Ishikawa (cell line): ENCODE measurements around the gene P2RY1.

ENCODE experiments used
- CEBPB ChIP-seq: IDR thresholded peaks from 2 replicates; pipeline ENCODE4 v1.6.1; 2012
- CREB1 ChIP-seq: IDR thresholded peaks from 2 replicates; pipeline ENCODE4 v1.6.1; 2012; ENCODE audit warnings: low read depth
- EGR1 ChIP-seq: IDR thresholded peaks from 2 replicates; pipeline ENCODE4 v1.6.1; 2012
- EP300 ChIP-seq: IDR thresholded peaks from 2 replicates; pipeline ENCODE4 v1.6.1; 2012; ENCODE audit warnings: borderline replicate concordance
- FOXM1 ChIP-seq: IDR thresholded peaks from 2 replicates; pipeline ENCODE4 v1.6.1; 2012; ENCODE audit warnings: low read depth, borderline replicate concordance
- MAX ChIP-seq: IDR thresholded peaks from 2 replicates; pipeline ENCODE4 v1.6.1; 2012
- NFIC ChIP-seq: IDR thresholded peaks from 2 replicates; pipeline ENCODE4 v1.6.1; 2012
- RAD21 ChIP-seq: IDR thresholded peaks from 2 replicates; pipeline ENCODE4 v1.6.1; 2012; ENCODE audit warnings: low read depth
- TAF1 ChIP-seq: IDR thresholded peaks from 2 replicates; pipeline ENCODE4 v1.6.1; 2012; ENCODE audit warnings: low read depth, mild to moderate bottlenecking
- TCF12 ChIP-seq: IDR thresholded peaks from 2 replicates; pipeline ENCODE4 v1.6.1; 2012; ENCODE audit warnings: low read depth
- TEAD4 ChIP-seq: IDR thresholded peaks from 2 replicates; pipeline ENCODE4 v1.6.1; 2012
- USF1 ChIP-seq: IDR thresholded peaks from 2 replicates; pipeline ENCODE4 v1.6.1; 2012
- YY1 ChIP-seq: IDR thresholded peaks from 2 replicates; pipeline ENCODE4 v1.6.1; 2012; ENCODE audit warnings: low read depth
- ZBTB7A ChIP-seq: IDR thresholded peaks from 2 replicates; pipeline ENCODE4 v1.6.1; 2012; ENCODE audit warnings: low read depth
- TF ChIP-seq, protein P1 (sequence below): IDR thresholded peaks from 2 replicates; pipeline ENCODE4 v1.6.1; 2012; ENCODE audit warnings: low read depth, mild to moderate bottlenecking

Gene P2RY1

DNA sequence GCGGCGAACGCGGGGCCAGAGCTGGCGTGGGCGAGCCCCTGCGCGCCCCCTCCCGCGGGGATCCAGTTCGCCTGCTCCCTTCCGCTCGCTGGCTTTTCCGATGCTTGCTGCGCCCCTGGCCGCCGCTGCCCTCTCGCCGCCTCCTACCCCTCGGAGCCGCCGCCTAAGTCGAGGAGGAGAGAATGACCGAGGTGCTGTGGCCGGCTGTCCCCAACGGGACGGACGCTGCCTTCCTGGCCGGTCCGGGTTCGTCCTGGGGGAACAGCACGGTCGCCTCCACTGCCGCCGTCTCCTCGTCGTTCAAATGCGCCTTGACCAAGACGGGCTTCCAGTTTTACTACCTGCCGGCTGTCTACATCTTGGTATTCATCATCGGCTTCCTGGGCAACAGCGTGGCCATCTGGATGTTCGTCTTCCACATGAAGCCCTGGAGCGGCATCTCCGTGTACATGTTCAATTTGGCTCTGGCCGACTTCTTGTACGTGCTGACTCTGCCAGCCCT lies 721 bp downstream of the P2RY1 start:
- TF ChIP-seq FOXM1: no peak
- TF ChIP-seq EP300: no peak
- TF ChIP-seq CEBPB: no peak
- TF ChIP-seq RAD21: no peak
- TF ChIP-seq TCF12: no peak
- no peak for TF ChIP-seq EGR1
- TF ChIP-seq CREB1: no peak
- no peak for TF ChIP-seq USF1
- no peak for TF ChIP-seq NFIC
- no peak for TF ChIP-seq YY1
- no peak for TF ChIP-seq MAX
- TF ChIP-seq TAF1: no peak
- no peak for TF ChIP-seq ZBTB7A
- TF ChIP-seq, protein P1, sequence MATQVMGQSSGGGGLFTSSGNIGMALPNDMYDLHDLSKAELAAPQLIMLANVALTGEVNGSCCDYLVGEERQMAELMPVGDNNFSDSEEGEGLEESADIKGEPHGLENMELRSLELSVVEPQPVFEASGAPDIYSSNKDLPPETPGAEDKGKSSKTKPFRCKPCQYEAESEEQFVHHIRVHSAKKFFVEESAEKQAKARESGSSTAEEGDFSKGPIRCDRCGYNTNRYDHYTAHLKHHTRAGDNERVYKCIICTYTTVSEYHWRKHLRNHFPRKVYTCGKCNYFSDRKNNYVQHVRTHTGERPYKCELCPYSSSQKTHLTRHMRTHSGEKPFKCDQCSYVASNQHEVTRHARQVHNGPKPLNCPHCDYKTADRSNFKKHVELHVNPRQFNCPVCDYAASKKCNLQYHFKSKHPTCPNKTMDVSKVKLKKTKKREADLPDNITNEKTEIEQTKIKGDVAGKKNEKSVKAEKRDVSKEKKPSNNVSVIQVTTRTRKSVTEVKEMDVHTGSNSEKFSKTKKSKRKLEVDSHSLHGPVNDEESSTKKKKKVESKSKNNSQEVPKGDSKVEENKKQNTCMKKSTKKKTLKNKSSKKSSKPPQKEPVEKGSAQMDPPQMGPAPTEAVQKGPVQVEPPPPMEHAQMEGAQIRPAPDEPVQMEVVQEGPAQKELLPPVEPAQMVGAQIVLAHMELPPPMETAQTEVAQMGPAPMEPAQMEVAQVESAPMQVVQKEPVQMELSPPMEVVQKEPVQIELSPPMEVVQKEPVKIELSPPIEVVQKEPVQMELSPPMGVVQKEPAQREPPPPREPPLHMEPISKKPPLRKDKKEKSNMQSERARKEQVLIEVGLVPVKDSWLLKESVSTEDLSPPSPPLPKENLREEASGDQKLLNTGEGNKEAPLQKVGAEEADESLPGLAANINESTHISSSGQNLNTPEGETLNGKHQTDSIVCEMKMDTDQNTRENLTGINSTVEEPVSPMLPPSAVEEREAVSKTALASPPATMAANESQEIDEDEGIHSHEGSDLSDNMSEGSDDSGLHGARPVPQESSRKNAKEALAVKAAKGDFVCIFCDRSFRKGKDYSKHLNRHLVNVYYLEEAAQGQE: no peak
- TF ChIP-seq TEAD4: no peak

DNA sequence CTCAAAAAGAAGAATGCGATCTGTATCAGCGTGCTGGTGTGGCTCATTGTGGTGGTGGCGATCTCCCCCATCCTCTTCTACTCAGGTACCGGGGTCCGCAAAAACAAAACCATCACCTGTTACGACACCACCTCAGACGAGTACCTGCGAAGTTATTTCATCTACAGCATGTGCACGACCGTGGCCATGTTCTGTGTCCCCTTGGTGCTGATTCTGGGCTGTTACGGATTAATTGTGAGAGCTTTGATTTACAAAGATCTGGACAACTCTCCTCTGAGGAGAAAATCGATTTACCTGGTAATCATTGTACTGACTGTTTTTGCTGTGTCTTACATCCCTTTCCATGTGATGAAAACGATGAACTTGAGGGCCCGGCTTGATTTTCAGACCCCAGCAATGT lies 1.3 kb downstream of the P2RY1 start:
- TF ChIP-seq TEAD4 (no peak), TCF12 (no peak), NFIC (no peak), CEBPB (no peak), YY1 (no peak), RAD21 (no peak), ZBTB7A (no peak), USF1 (no peak), CREB1 (no peak), FOXM1 (no peak), MAX (no peak), EP300 (no peak), EGR1 (no peak)
- TF ChIP-seq, protein P1: no peak

DNA sequence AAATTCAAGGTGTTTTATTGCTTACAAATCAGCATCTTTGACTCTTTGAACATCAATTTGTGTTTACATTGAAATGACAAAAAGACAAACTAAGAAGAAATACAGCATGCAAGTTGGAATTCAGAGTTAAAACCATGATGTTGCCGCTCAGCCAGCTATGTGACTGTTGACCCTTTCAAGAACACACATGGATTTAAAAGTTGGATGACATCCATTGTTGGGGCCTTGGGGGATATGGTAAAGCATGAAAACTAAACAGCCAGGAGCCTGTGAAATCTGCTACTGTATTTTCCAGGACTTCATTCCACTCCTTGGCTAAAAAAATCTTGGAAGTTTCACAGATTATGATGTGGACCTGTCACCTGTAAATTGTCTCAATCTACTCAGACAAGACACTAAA lies 4.6 kb downstream of the P2RY1 start:
- TF ChIP-seq NFIC (no peak), FOXM1 (no peak)

- no peak for TF ChIP-seq USF1
- TF ChIP-seq TCF12: no peak
- TF ChIP-seq YY1: no peak
- no peak for TF ChIP-seq TEAD4
- TF ChIP-seq EP300: no peak
- no peak for TF ChIP-seq RAD21
- TF ChIP-seq CREB1: no peak
- TF ChIP-seq FOXM1: no peak
- TF ChIP-seq ZBTB7A: no peak
These were observed 6.2 kb downstream of the P2RY1 start for GRCh38 chr3:152841131-152841530.

GRCh38 chr3:152842413-152842812 lies 7.5 kb downstream of the P2RY1 start:
- TF ChIP-seq CEBPB (no peak), TCF12 (no peak)

GRCh38 chr3:152843955-152844354 lies 9.0 kb downstream of the P2RY1 start:
- TF ChIP-seq NFIC (no peak), RAD21 (no peak), EP300 (no peak), MAX (no peak), FOXM1 (no peak), ZBTB7A (no peak), USF1 (no peak), YY1 (no peak), CREB1 (no peak), TEAD4 (no peak), TCF12 (no peak), CEBPB (no peak), TAF1 (no peak), EGR1 (no peak)
- TF ChIP-seq, protein P1: no peak
